ENCODE data around the gene ECT2. TPM values are rescaled to one million over a fixed set of nuclear protein-coding genes. Genes with fewer than 3 reads are reported as not detected.

The ECT2 gene
- total and polyA plus RNA-seq, 2 of the 8 experiments (the other 6 are each of a cell fraction or from before 2014, with no cell fraction given), result 19.5 to 88.7 TPM

- TF ChIP-seq SUZ12 (IDR thresholded peaks at IDR 0.05; ENCODE audit: low read length) (no peak), SAP30 (IDR thresholded peaks at IDR 0.05; ENCODE audit: insufficient read depth, insufficient replicate concordance, low read length) (no peak)
Observed at GRCh38 chr3:172804323-172804722, 53.8 kb downstream of the ECT2 start (continued).
